ENCODE measurements around the gene ARMC2.
"Not testable (repeated sequence)": the region's sequence is repeated elsewhere in the genome, so short reads cannot be mapped to it uniquely, and the experiment has no call there.

DNA sequence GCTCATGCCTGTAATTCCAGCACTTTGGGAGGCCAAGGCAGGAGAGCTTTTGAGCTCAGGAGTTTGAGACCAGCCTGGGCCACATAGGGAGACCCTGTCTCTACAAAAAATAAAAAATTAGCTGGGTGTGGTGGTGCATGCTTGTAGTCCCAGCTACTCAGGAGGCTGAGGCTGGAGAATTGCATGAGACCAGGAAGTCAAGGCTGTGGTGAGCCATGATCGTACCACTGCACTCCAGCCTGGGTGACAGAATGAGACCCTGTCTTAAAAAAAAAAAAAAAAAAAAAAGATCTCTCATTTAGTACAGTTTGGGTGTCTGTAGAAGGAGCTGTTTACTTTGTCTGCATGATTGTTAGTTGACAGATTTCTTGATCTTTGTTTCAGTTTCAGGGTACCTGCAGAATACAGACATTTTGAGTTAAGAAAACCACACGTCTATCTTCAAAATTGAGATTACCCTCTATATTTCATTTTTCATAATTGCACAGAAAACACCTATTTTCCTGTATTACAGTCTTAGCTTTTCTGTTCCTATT lies 17.6 kb downstream of the ARMC2 start:
- not testable (repeated sequence) for TF ChIP-seq BHLHE40 (IDR thresholded peaks at IDR 0.05; ENCODE audit: low read depth, low read length); EP300 (IDR thresholded peaks at IDR 0.05); NPAS2 (CRISPR knock-in tag; IDR thresholded peaks at IDR 0.05; ENCODE audit: borderline replicate concordance); CTCF (IDR thresholded peaks at IDR 0.05); CEBPB (IDR thresholded peaks at IDR 0.05); HMGXB4 (CRISPR knock-in tag; IDR thresholded peaks at IDR 0.05; ENCODE audit: borderline replicate concordance); USF2 (IDR thresholded peaks at IDR 0.05); POLR2A (IDR thresholded peaks at IDR 0.05; ENCODE audit: low read length); HOXA7 (CRISPR knock-in tag; IDR thresholded peaks at IDR 0.05); SMC3 (IDR thresholded peaks at IDR 0.05); ESRRA (IDR thresholded peaks at IDR 0.05; ENCODE audit: borderline replicate concordance, low read length); ZC3H11A (IDR thresholded peaks at IDR 0.05)
